ENCODE measurements around the gene HOXD13.

The HOXD13 gene

GRCh38 chr2:176072951-176073904 lies 19.3 kb upstream of the HOXD13 start:
- H3K4me3 ChIP-seq (ENCODE audit: low read depth, low read length): no peak overlapping the region
- H2BK120ac ChIP-seq (ENCODE audit: insufficient read depth, low read length, poor library complexity): no peak overlapping the region
- no peak for DNase-seq
- no peak overlapping the region for H3K27ac ChIP-seq (ENCODE audit: low read depth, low read length)
- no peak overlapping the region for H3K14ac ChIP-seq (ENCODE audit: low read length)
- no peaks in the 10 kb centered on the region for H3K4me1 ChIP-seq (ENCODE audit: control insufficient read depth in 1 of 2, insufficient read depth in 2 of 2, low read length in 2 of 2)
- no peak overlapping the region for H2AK5ac ChIP-seq (ENCODE audit: low read length)
- H2BK12ac ChIP-seq (ENCODE audit: low read length): no peak overlapping the region
- no peaks in the 10 kb centered on the region for H3K79me2 ChIP-seq (ENCODE audit: control insufficient read depth, insufficient read depth, low read length, poor library complexity)
- H3K9me3 ChIP-seq (ENCODE audit: insufficient read depth, low read depth, low read length): peaks cover 10% of the 10 kb centered on the region
- H3K18ac ChIP-seq (ENCODE audit: low read length): no peak overlapping the region
- H3K9ac ChIP-seq (ENCODE audit: low read length): no peak overlapping the region
- no peak overlapping the region for H3K4ac ChIP-seq (ENCODE audit: low read depth, low read length)
- H3K23ac ChIP-seq (ENCODE audit: low read length): no peak overlapping the region
- no peaks in the 10 kb centered on the region for H3K79me1 ChIP-seq (ENCODE audit: low read length)
- peak overlapping the region; percentile 5 for H2AFZ ChIP-seq (ENCODE audit: insufficient read depth, low read length, poor library complexity)
- no peak overlapping the region for H2BK5ac ChIP-seq (ENCODE audit: low read depth, low read length, poor library complexity)
- no peak overlapping the region for H4K12ac ChIP-seq (ENCODE audit: low read depth, low read length)
- no peak overlapping the region for H4K8ac ChIP-seq (ENCODE audit: low read depth, low read length)
- H3K36me3 ChIP-seq (ENCODE audit: control insufficient read depth in 1 of 2, insufficient read depth in 2 of 2, low read length in 2 of 2): no peaks in the 10 kb centered on the region
- no peak overlapping the region for H3K4me2 ChIP-seq (ENCODE audit: low read length)
- no peak overlapping the region for H4K91ac ChIP-seq (ENCODE audit: low read depth, low read length)
- peaks cover 76% of the 10 kb centered on the region for H3K27me3 ChIP-seq (ENCODE audit: insufficient read depth, low read length)
- no CpG with 5 or more reads among the region's 29 CpGs for WGBS (ENCODE audit: extremely low coverage, insufficient coverage, insufficient read length)

- H4K91ac ChIP-seq (ENCODE audit: low read depth, low read length): no peak overlapping the region
- H4K12ac ChIP-seq (ENCODE audit: low read depth, low read length): no peak overlapping the region
- peaks cover 6% of the 10 kb centered on the region for H3K9me3 ChIP-seq (ENCODE audit: insufficient read depth, low read depth, low read length)
- no peak overlapping the region for H2BK5ac ChIP-seq (ENCODE audit: low read depth, low read length, poor library complexity)
- H3K27me3 ChIP-seq (ENCODE audit: insufficient read depth, low read length): peaks cover 72% of the 10 kb centered on the region
- no peaks in the 10 kb centered on the region for H3K36me3 ChIP-seq (ENCODE audit: control insufficient read depth in 1 of 2, insufficient read depth in 2 of 2, low read length in 2 of 2)
- H3K4me1 ChIP-seq (ENCODE audit: control insufficient read depth in 1 of 2, insufficient read depth in 2 of 2, low read length in 2 of 2): peaks cover 4 to 6% of the 10 kb centered on the region in 2 experiments
- H3K27ac ChIP-seq (ENCODE audit: low read depth, low read length): no peak overlapping the region
- H3K14ac ChIP-seq (ENCODE audit: low read length): no peak overlapping the region
- WGBS (ENCODE audit: extremely low coverage, insufficient coverage, insufficient read length): no CpG with 5 or more reads among the region's 7 CpGs
- no peak overlapping the region for H3K4ac ChIP-seq (ENCODE audit: low read depth, low read length)
- no peak overlapping the region for H2AFZ ChIP-seq (ENCODE audit: insufficient read depth, low read length, poor library complexity)
- H2BK120ac ChIP-seq (ENCODE audit: insufficient read depth, low read length, poor library complexity): no peak overlapping the region
- no peak overlapping the region for H3K9ac ChIP-seq (ENCODE audit: low read length)
- H3K4me2 ChIP-seq (ENCODE audit: low read length): no peak overlapping the region
- no peak overlapping the region for H4K8ac ChIP-seq (ENCODE audit: low read depth, low read length)
- H3K79me1 ChIP-seq (ENCODE audit: low read length): peaks cover 1% of the 10 kb centered on the region
- no peaks in the 10 kb centered on the region for H3K79me2 ChIP-seq (ENCODE audit: control insufficient read depth, insufficient read depth, low read length, poor library complexity)
- no peak overlapping the region for H3K23ac ChIP-seq (ENCODE audit: low read length)
- H2BK12ac ChIP-seq (ENCODE audit: low read length): no peak overlapping the region
- no peak overlapping the region for H2AK5ac ChIP-seq (ENCODE audit: low read length)
- no peak overlapping the region for H3K18ac ChIP-seq (ENCODE audit: low read length)
- H3K4me3 ChIP-seq (ENCODE audit: low read depth, low read length): no peak overlapping the region
- DNase-seq: no peak
Measured at GRCh38 chr2:176074919-176075425, 17.5 kb upstream of the HOXD13 start.

- Histone ChIP-seq H3K18ac (ENCODE audit: low read length) (no peak overlapping the region), H4K91ac (ENCODE audit: low read depth, low read length) (no peak overlapping the region), H3K4me1 (ENCODE audit: control insufficient read depth in 1 of 2, insufficient read depth in 2 of 2, low read length in 2 of 2) (peaks cover 5 to 8% of the 10 kb centered on the region in 2 experiments), H2BK120ac (ENCODE audit: insufficient read depth, low read length, poor library complexity) (no peak overlapping the region), H2AFZ (ENCODE audit: insufficient read depth, low read length, poor library complexity) (no peak overlapping the region), H3K14ac (ENCODE audit: low read length) (no peak overlapping the region), H3K36me3 (ENCODE audit: control insufficient read depth in 1 of 2, insufficient read depth in 2 of 2, low read length in 2 of 2) (no peaks in the 10 kb centered on the region), H3K27ac (ENCODE audit: low read depth, low read length) (no peak overlapping the region), H2AK5ac (ENCODE audit: low read length) (no peak overlapping the region), H3K9ac (ENCODE audit: low read length) (no peak overlapping the region), H3K27me3 (ENCODE audit: insufficient read depth, low read length) (peaks cover 72% of the 10 kb centered on the region), H2BK5ac (ENCODE audit: low read depth, low read length, poor library complexity) (no peak overlapping the region), H3K23ac (ENCODE audit: low read length) (no peak overlapping the region), H3K4me3 (ENCODE audit: low read depth, low read length) (no peak overlapping the region), H3K79me1 (ENCODE audit: low read length) (peaks cover 1% of the 10 kb centered on the region), H2BK12ac (ENCODE audit: low read length) (no peak overlapping the region), H3K4ac (ENCODE audit: low read depth, low read length) (no peak overlapping the region), H4K12ac (ENCODE audit: low read depth, low read length) (no peak overlapping the region), H3K4me2 (ENCODE audit: low read length) (peak overlapping the region; percentile 30), H3K79me2 (ENCODE audit: control insufficient read depth, insufficient read depth, low read length, poor library complexity) (no peaks in the 10 kb centered on the region), H3K9me3 (ENCODE audit: insufficient read depth, low read depth, low read length) (peaks cover 6% of the 10 kb centered on the region), H4K8ac (ENCODE audit: low read depth, low read length) (no peak overlapping the region)
- WGBS (ENCODE audit: extremely low coverage, insufficient coverage, insufficient read length): no CpG with 5 or more reads among the region's 15 CpGs
- DNase-seq: no peak
Measured at GRCh38 chr2:176075481-176075880, 17.0 kb upstream of the HOXD13 start.

DNA sequence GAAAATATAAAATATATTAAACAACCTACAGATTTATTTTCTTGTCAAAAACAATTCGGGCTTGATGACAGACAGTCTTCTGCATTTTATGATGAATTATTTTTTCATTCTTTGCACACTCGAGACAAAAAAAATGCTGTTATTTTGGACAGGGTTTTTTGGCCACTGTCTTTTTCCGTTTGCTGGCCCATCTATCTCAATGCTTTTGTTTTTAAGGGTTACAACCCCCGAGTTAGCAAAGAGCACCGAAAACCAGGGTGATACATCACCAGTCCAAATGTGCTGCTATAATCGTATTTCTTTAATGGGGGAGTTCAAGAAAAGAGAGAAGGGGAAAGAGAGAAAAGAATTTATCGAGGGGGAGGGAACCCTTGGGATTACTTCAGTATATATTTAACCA lies 16.5 kb upstream of the HOXD13 start:
- no peak overlapping the region for H3K4me3 ChIP-seq (ENCODE audit: low read depth, low read length)

More for the DNA sequence above, 16.5 kb upstream of the HOXD13 start:
- Histone ChIP-seq H4K12ac (ENCODE audit: low read depth, low read length) (no peak overlapping the region), H4K91ac (ENCODE audit: low read depth, low read length) (no peak overlapping the region), H3K4me2 (ENCODE audit: low read length) (no peak overlapping the region), H3K27me3 (ENCODE audit: insufficient read depth, low read length) (peaks cover 72% of the 10 kb centered on the region), H3K18ac (ENCODE audit: low read length) (no peak overlapping the region), H3K79me2 (ENCODE audit: control insufficient read depth, insufficient read depth, low read length, poor library complexity) (no peaks in the 10 kb centered on the region), H2AFZ (ENCODE audit: insufficient read depth, low read length, poor library complexity) (no peak overlapping the region), H2AK5ac (ENCODE audit: low read length) (no peak overlapping the region), H2BK12ac (ENCODE audit: low read length) (no peak overlapping the region), H2BK5ac (ENCODE audit: low read depth, low read length, poor library complexity) (no peak overlapping the region), H3K36me3 (ENCODE audit: control insufficient read depth in 1 of 2, insufficient read depth in 2 of 2, low read length in 2 of 2) (no peaks in the 10 kb centered on the region), H4K8ac (ENCODE audit: low read depth, low read length) (no peak overlapping the region), H3K4me1 (ENCODE audit: control insufficient read depth in 1 of 2, insufficient read depth in 2 of 2, low read length in 2 of 2) (peaks cover 10 to 13% of the 10 kb centered on the region in 2 experiments), H3K4ac (ENCODE audit: low read depth, low read length) (no peak overlapping the region), H3K9ac (ENCODE audit: low read length) (no peak overlapping the region), H3K14ac (ENCODE audit: low read length) (no peak overlapping the region), H3K23ac (ENCODE audit: low read length) (no peak overlapping the region), H3K79me1 (ENCODE audit: low read length) (peaks cover 1% of the 10 kb centered on the region), H3K27ac (ENCODE audit: low read depth, low read length) (no peak overlapping the region), H2BK120ac (ENCODE audit: insufficient read depth, low read length, poor library complexity) (no peak overlapping the region), H3K9me3 (ENCODE audit: insufficient read depth, low read depth, low read length) (peaks cover 12% of the 10 kb centered on the region)
- no peak for DNase-seq
- WGBS (ENCODE audit: extremely low coverage, insufficient coverage, insufficient read length): no CpG with 5 or more reads among the region's 7 CpGs
